IMR-90 (cell line): ENCODE measurements around the gene PARD3. TPM values are rescaled to one million over a fixed set of nuclear protein-coding genes. Genes with fewer than 3 reads are reported as not detected.

Experiments
- ATAC-seq: fragments of 200-7000 bp; cut with Tn5 transposase; 2 replicates; pipeline ENCODE4 v1.9.1; 2020; ENCODE audit warnings: low read depth, mild to moderate bottlenecking, moderate library complexity
- BruUV-seq: library from RNA; stranded (reverse); fragments of 400-500 nt; replicated peaks from 2 replicates; lab custom pipeline; 2021; lab: Mats Ljungman, UMichigan
- CTCF ChIA-PET: fragments of 300-600 bp; formaldehyde crosslinking; extraction: SDS; loops from one replicate; lab custom pipeline; 2021; ENCODE audit warnings: antibody characterized with exemption; lab: Yijun Ruan, JAX
- POLR2A ChIA-PET: fragments of 300-600 bp; sonication (Branson Sonifier 250); formaldehyde crosslinking; loops from one replicate; lab custom pipeline; 2022; ENCODE audit warnings: antibody characterized with exemption; ENCODE audit not compliant: unreplicated experiment; lab: Charles Lee
- DNase-seq: peaks from one replicate; pipeline ENCODE4 v3.0.0; 2013
- H2AFZ ChIP-seq: replicated peaks from 2 replicates; pipeline ENCODE3; 2013; ENCODE audit warnings: low read length, mild to moderate bottlenecking; ENCODE audit not compliant: poor library complexity
- H2AK5ac ChIP-seq: 2 replicates; pipeline ENCODE4 v1.6.1; 2013; ENCODE audit warnings: low read depth, low read length, inconsistent platforms
- H2AK9ac ChIP-seq: replicated peaks from 2 replicates; pipeline ENCODE3; 2013; ENCODE audit warnings: mild to moderate bottlenecking, low read depth, low read length, moderate library complexity; ENCODE audit not compliant: poor library complexity
- H2BK120ac ChIP-seq: 2 replicates; pipeline ENCODE4 v1.6.1; 2013; ENCODE audit warnings: low read depth, low read length, inconsistent platforms
- H2BK15ac ChIP-seq: 3 replicates; pipeline ENCODE4 v1.6.1; 2013; ENCODE audit warnings: low read depth, low read length, inconsistent platforms
- H2BK20ac ChIP-seq: 2 replicates; pipeline ENCODE4 v1.6.1; 2013; ENCODE audit warnings: low read depth, mild to moderate bottlenecking, inconsistent platforms, low read length, moderate library complexity
- H2BK5ac ChIP-seq: 2 replicates; pipeline ENCODE4 v1.6.1; 2013; ENCODE audit warnings: mild to moderate bottlenecking, low read depth, low read length, inconsistent platforms; ENCODE audit not compliant: poor library complexity, severe bottlenecking
- H3K14ac ChIP-seq: replicated peaks from 2 replicates; pipeline ENCODE4 v1.6.1; 2013; ENCODE audit warnings: low read depth, low read length, inconsistent platforms
- H3K18ac ChIP-seq: 2 replicates; pipeline ENCODE4 v1.6.1; 2013; ENCODE audit warnings: low read depth, low read length, control low read depth
- H3K23ac ChIP-seq: 2 replicates; pipeline ENCODE4 v1.6.1; 2013; ENCODE audit warnings: low read depth, low read length, inconsistent platforms
- H3K27ac ChIP-seq: 2 replicates; pipeline ENCODE4 v1.5.1; 2013; ENCODE audit warnings: mild to moderate bottlenecking, control low read depth, low read length; ENCODE audit not compliant: insufficient read depth
- H3K27me3 ChIP-seq: 2 replicates; pipeline ENCODE4 v1.6.1; 2013; ENCODE audit warnings: low read length; ENCODE audit not compliant: control insufficient read depth, insufficient read depth
- H3K36me3 ChIP-seq: 2 replicates; pipeline ENCODE4 v1.6.1; 2013; ENCODE audit warnings: low read length, mixed read lengths; ENCODE audit not compliant: control insufficient read depth, insufficient read depth
- H3K4ac ChIP-seq: 2 replicates; pipeline ENCODE4 v1.6.1; 2013; ENCODE audit warnings: low read depth, low read length, inconsistent platforms
- H3K4me1 ChIP-seq: 2 replicates; pipeline ENCODE4 v1.6.1; 2013; ENCODE audit warnings: low read length, mixed read lengths; ENCODE audit not compliant: control insufficient read depth, insufficient read depth
- H3K4me2 ChIP-seq: 2 replicates; pipeline ENCODE4 v1.6.1; 2013; ENCODE audit warnings: low read depth, mild to moderate bottlenecking, control low read depth, low read length, moderate library complexity
- H3K4me3 ChIP-seq: 2 replicates; pipeline ENCODE4 v1.5.1; 2013; ENCODE audit warnings: low read depth, mild to moderate bottlenecking, control low read depth, low read length, moderate library complexity; ENCODE audit not compliant: insufficient read depth
- H3K56ac ChIP-seq: 2 replicates; pipeline ENCODE4 v1.6.1; 2013; ENCODE audit warnings: low read length, inconsistent platforms; ENCODE audit not compliant: insufficient read depth; ENCODE audit errors: extremely low read depth
- H3K79me1 ChIP-seq, 2 experiments: 2 replicates each; pipeline ENCODE4 v1.6.1; 2013; ENCODE audit warnings: low read length in 2 of 2, inconsistent platforms in 1 of 2, low read depth in 1 of 2
- H3K9ac ChIP-seq: 2 replicates; pipeline ENCODE4 v1.6.1; 2013; ENCODE audit warnings: low read depth, low read length, control low read depth
- H3K9me1 ChIP-seq: 2 replicates; pipeline ENCODE4 v1.6.1; 2013; ENCODE audit warnings: low read length, inconsistent platforms; ENCODE audit not compliant: insufficient read depth
- H3K9me3 ChIP-seq: 2 replicates; pipeline ENCODE4 v1.6.1; 2013; ENCODE audit warnings: low read length; ENCODE audit not compliant: control insufficient read depth, insufficient read depth
- H4K20me1 ChIP-seq: 2 replicates; pipeline ENCODE4 v1.6.1; 2013; ENCODE audit warnings: low read length, inconsistent platforms; ENCODE audit not compliant: insufficient read depth
- H4K5ac ChIP-seq: 2 replicates; pipeline ENCODE4 v1.6.1; 2013; ENCODE audit warnings: mild to moderate bottlenecking, low read depth, low read length, control low read depth
- H4K8ac ChIP-seq, 2 experiments: 2 replicates each; pipeline ENCODE4 v1.6.1; 2013; ENCODE audit warnings: low read depth in 2 of 2, low read length in 2 of 2, control low read depth in 1 of 2, inconsistent platforms in 1 of 2
- H4K91ac ChIP-seq: 2 replicates; pipeline ENCODE4 v1.6.1; 2013; ENCODE audit warnings: low read depth, low read length, inconsistent platforms; ENCODE audit not compliant: insufficient read depth
- BHLHE40 ChIP-seq: fragments of 150-350 bp; IDR thresholded peaks from 2 replicates; pipeline ENCODE4 v1.6.1; 2016; ENCODE audit warnings: mild to moderate bottlenecking, low read depth, low read length
- CEBPB ChIP-seq: IDR thresholded peaks from 2 replicates; pipeline ENCODE4 v1.6.1; 2012; ENCODE audit warnings: low read depth, low read length, improper control_type of control experiment
- CHD1 ChIP-seq: IDR thresholded peaks from 2 replicates; pipeline ENCODE4 v1.6.1; 2012; ENCODE audit warnings: low read depth, low read length, improper control_type of control experiment
- CTCF ChIP-seq: conservative IDR thresholded peaks from 2 replicates; pipeline ENCODE4 v1.5.1; 2012; ENCODE audit warnings: mild to moderate bottlenecking, low read depth, low read length, improper control_type of control experiment
- ELK1 ChIP-seq: fragments of 150-350 bp; IDR thresholded peaks from 2 replicates; pipeline ENCODE4 v1.6.1; 2016; ENCODE audit warnings: low read depth, mild to moderate bottlenecking, low read length, moderate library complexity, borderline replicate concordance
- FOS ChIP-seq: fragments of 150-350 bp; IDR thresholded peaks from 2 replicates; pipeline ENCODE4 v1.6.1; 2016; ENCODE audit warnings: low read depth, low read length
- MAFK ChIP-seq: IDR thresholded peaks from 2 replicates; pipeline ENCODE4 v1.6.1; 2012; ENCODE audit warnings: low read depth, low read length, improper control_type of control experiment
- MAZ ChIP-seq: IDR thresholded peaks from 2 replicates; pipeline ENCODE4 v1.6.1; 2012; ENCODE audit warnings: low read depth, mild to moderate bottlenecking, low read length, improper control_type of control experiment, moderate library complexity, borderline replicate concordance
- MXI1 ChIP-seq: IDR thresholded peaks from 2 replicates; pipeline ENCODE4 v1.6.1; 2012; ENCODE audit warnings: low read depth, mild to moderate bottlenecking, low read length, moderate library complexity, borderline replicate concordance
- NFE2L2 ChIP-seq: fragments of 150-350 bp; IDR thresholded peaks from 2 replicates; pipeline ENCODE4 v1.6.1; 2016; ENCODE audit warnings: low read depth, mild to moderate bottlenecking, low read length
- POLR2A ChIP-seq: IDR thresholded peaks from 2 replicates; pipeline ENCODE4 v1.6.1; 2012; ENCODE audit warnings: mild to moderate bottlenecking, low read depth, low read length
- RAD21 ChIP-seq: IDR thresholded peaks from 2 replicates; pipeline ENCODE4 v1.6.1; 2012; ENCODE audit warnings: low read length, improper control_type of control experiment
- RCOR1 ChIP-seq: IDR thresholded peaks from 2 replicates; pipeline ENCODE4 v1.6.1; 2012; ENCODE audit warnings: mild to moderate bottlenecking, low read length, improper control_type of control experiment; ENCODE audit not compliant: insufficient replicate concordance
- RFX5 ChIP-seq: IDR thresholded peaks from 2 replicates; pipeline ENCODE4 v1.8.0; 2012; ENCODE audit warnings: low read depth, mild to moderate bottlenecking, low read length, moderate library complexity
- SMC3 ChIP-seq: fragments of 150-350 bp; IDR thresholded peaks from 2 replicates; pipeline ENCODE4 v1.6.1; 2016; ENCODE audit warnings: low read depth, mild to moderate bottlenecking, antibody characterized with exemption, low read length, moderate library complexity
- USF2 ChIP-seq: fragments of 150-350 bp; IDR thresholded peaks from 2 replicates; pipeline ENCODE4 v1.6.1; 2017; ENCODE audit warnings: mild to moderate bottlenecking, antibody characterized with exemption, low read length, low read depth
- WGBS, 2 experiments: methylation state at CpG; one replicate each; pipeline versions ENCODE4 v1.1.5 to v1.1.7; 2013; ENCODE audit warnings: missing lambda C conversion rate in 2 of 2; ENCODE audit not compliant: insufficient read length in 1 of 2; ENCODE audit errors: extremely low coverage in 2 of 2; 5-methylcytosine and 5-hydroxymethylcytosine counted together
- dilution Hi-C: fragments of 300-500 bp; cut with HindIII; formaldehyde crosslinking; loops from one replicate; pipeline ENCODE4 v1.14.3; 2018; ENCODE audit warnings: low sequenced_read_pairs; ENCODE audit not compliant: unreplicated experiment
- in situ Hi-C: fragments of 300-500 bp; cut with MboI; formaldehyde crosslinking; loops from 3 replicates; pipeline ENCODE4 v1.14.3; 2019; ENCODE audit warnings: low sequenced_read_pairs, inconsistent platforms, mixed read lengths
- intact Hi-C: fragments of 100-400 bp; cut with micrococcal nuclease; formaldehyde crosslinking; loops from 2 replicates; pipeline ENCODE4 v1.10.0; 2022
- polyA plus RNA-seq, 3 experiments: library from polyadenylated mRNA; depleted of rRNA; stranded (reverse); fragments of >200 nt; gene quantifications; 2 replicates each; pipeline ENCODE4 v1.2.3, GENCODE V29; 2012; ENCODE audit warnings: low replicate concordance in 1 of 3
- total RNA-seq: library from RNA; depleted of rRNA; stranded (reverse); fragments of >200 nt; gene quantifications from 2 replicates; pipeline ENCODE4 v1.2.3, GENCODE V29; 2012

The PARD3 gene
- total and polyA plus RNA-seq, 2 of the 4 experiments (the other 2 are of a cell fraction) = 14.6 to 37.5 TPM

GRCh38 chr10:34083567-34083966, 731.5 kb downstream of the PARD3 start:
- no peaks in the 10 kb centered on the region for H3K79me1 ChIP-seq
- no peaks in the 10 kb centered on the region for H3K4me1 ChIP-seq
- H2BK20ac ChIP-seq = no peak overlapping the region
- H2BK5ac ChIP-seq = no peak overlapping the region
- DNase-seq (no peak), ATAC-seq (no peak)
- peaks cover 18% of the 10 kb centered on the region for H3K27me3 ChIP-seq
- no peak overlapping the region for H3K23ac ChIP-seq
- H4K5ac ChIP-seq = no peak overlapping the region
- no peaks in the 10 kb centered on the region for H3K36me3 ChIP-seq
- H3K4me2 ChIP-seq = no peak overlapping the region
- H3K56ac ChIP-seq = no peak overlapping the region
- H2AK5ac ChIP-seq = no peak overlapping the region
- no peak overlapping the region for H3K14ac ChIP-seq
- H3K9me1 ChIP-seq = no peaks in the 10 kb centered on the region
- no peak overlapping the region for H4K91ac ChIP-seq
- BruUV-seq = no TSS peak
- no peak overlapping the region for H2AFZ ChIP-seq
- no peak overlapping the region for H4K8ac ChIP-seq
- no peak overlapping the region for H3K18ac ChIP-seq
- H3K4me3 ChIP-seq = no peak overlapping the region
- dilution Hi-C loops = no loop called here
- no CpG with 5 or more reads among the region's 2 CpGs for WGBS, 2 experiments
- in situ Hi-C loops = no loop called here
- H3K9me3 ChIP-seq = peaks cover 8% of the 10 kb centered on the region
- CTCF ChIA-PET = no interaction called here
- intact Hi-C loops = no loop called here
- H2BK15ac ChIP-seq = no peak overlapping the region
- TF ChIP-seq NFE2L2 (no peak), FOS (no peak), RAD21 (no peak), CHD1 (no peak), SMC3 (no peak), MAZ (no peak), USF2 (no peak), POLR2A (no peak), BHLHE40 (no peak), CEBPB (no peak), RCOR1 (no peak), CTCF (no peak), MXI1 (no peak), ELK1 (no peak), MAFK (no peak), RFX5 (no peak)
- no peak overlapping the region for H3K27ac ChIP-seq
- no peak overlapping the region for H3K9ac ChIP-seq
- no peak overlapping the region for H2AK9ac ChIP-seq
- no peak overlapping the region for H3K4ac ChIP-seq
- POLR2A ChIA-PET = no interaction called here
- H2BK120ac ChIP-seq = no peak overlapping the region
- no peaks in the 10 kb centered on the region for H4K20me1 ChIP-seq
